Right renal pelvis (tissue), 4 donors: ENCODE data around the gene MARS1. TPM values are rescaled to one million over a fixed set of nuclear protein-coding genes. Genes with fewer than 3 reads are reported as not detected.
A peak's percentile ranks its signal among the peaks of the same experiment; 100 is the strongest.
"Not testable (repeated sequence)": the region's sequence is repeated elsewhere in the genome, so short reads cannot be mapped to it uniquely, and the experiment has no call there.

Experiments used
- DNase-seq, 4 donors: peaks; one replicate each; pipeline ENCODE4 v3.0.0-alpha.2; 2013; ENCODE audit warnings: low read depth in 4 of 4, low spot score in 3 of 4, missing footprints in 1 of 4
- polyA plus RNA-seq, 4 donors: library from polyadenylated mRNA; unstranded; fragments of 120-200 nt; gene quantifications; one replicate each; pipeline ENCODE4 v1.2.1, GENCODE V29; 2013; ENCODE audit not compliant: insufficient read length in 4 of 4

The MARS1 gene
- polyA plus RNA-seq, 4 donors: 107 to 120 (median 111) TPM

DNA sequence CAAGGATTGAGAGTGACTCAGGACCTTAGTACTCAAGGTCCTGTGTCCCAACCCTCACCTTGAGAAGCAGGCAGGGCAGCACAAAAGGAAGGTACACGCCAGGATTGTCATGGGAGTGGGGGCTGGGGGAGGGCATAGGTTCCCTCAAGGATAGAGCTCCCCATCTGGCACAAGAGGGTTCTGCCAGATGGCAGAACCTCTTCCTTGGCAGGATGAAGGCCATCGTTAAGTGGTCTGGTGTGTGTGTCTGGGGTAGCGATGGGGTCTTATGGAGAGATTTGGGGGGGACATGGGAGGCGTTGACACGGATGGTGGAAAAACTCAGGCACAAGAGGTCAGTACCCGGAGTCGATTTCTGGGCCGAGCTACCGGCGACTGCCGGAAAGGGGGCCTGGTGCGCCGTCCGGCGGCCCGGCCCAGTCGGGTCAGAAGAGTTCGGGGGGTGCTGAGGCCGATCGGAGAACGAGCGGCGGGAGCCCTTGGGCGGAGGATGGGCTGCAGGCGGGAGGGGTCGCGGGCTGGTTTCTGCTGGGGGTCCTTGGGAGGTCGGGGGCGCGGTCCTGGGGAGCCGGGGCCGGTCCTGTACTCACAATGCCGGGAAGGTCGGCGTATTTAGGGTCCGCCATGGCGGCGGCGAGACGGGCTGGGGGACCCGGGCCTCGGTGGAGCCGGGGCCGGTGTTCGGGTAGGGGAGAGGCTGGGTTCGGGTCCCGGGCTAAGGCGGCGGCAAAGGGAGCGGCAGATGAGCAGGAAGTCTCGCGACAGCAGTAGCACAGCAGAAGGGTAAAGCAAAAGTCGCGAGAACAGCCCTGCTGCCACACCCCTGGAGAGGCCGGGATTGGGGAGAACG, 58.8 kb downstream of the MARS1 start, which contains the start of gene DCTN2:
TSS of gene DCTN2 (minus strand) at position 755 of the 850 bp plus-strand sequence. CDS start at position 626, 129 bp downstream.
- DNase-seq: peak; percentile 89 to 94 (median 93)

DNA sequence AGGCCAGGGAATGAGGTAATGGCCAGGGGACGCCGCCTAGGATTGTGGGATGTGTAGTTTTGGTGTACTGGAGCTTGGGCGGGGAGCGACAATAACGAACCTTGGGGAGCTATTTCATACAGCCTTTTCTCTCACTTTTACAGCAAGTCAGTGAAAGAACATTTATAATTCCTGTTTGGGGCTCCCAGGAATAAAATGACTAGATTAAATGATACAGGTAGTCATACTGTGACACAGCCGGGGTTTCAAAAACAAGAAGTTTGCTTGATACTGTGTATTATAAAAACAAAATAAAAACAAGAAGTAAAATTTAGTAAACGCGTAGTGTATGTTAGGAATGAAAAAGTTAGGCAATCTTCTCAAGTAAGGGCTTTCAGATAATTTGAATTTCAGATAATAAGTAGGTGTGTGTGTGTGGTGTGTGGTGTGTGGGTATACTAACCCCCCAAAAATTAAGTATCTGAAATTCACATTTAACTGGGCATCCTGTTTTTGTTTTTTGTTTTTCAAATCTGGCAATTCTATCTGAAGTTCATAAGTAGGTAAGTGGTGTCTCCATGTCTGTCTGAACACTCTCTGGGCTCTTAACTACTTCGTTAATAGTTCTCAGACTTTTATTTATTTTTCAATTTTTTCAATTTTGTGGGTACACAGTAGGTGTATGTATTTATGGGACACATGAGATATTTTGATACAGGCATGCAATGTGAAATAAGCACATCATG, 59.6 kb downstream of the MARS1 start:
- no peak for DNase-seq

DNA sequence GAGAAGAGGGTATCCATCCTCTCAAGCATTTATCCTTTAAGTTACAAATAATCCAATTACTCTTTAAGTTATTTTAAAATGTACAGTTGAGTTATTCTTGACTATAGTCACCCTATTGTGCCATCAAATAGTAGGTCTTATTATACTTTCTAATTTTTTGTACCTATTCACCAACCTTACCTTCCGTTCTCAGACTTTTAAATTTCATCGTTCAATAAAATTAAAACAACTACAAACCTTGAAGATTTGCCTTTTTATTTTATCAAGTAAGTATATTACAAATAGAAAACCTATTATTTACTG, 60.1 kb downstream of the MARS1 start:
- no peak for DNase-seq

DNA sequence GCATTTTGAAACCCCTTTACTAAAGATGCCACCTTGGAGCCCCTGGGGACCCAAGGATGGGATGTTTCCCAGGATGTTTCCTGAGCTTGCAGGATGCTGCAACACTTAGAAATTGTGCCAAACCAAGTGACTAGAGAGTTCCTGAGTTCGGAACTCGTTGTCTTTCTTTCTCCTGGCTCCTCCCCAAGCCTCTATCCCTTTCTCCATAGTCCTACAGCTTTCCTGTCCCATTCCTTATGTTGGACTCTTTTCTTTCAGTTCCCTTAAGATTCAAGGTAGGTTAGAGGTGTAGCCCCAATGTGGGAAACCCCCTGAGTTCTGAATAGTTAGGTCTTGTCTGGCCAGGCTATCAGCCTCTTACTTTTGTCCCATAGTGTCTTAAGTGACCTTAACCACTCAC, 60.6 kb downstream of the MARS1 start:
- no peak for DNase-seq

DNA sequence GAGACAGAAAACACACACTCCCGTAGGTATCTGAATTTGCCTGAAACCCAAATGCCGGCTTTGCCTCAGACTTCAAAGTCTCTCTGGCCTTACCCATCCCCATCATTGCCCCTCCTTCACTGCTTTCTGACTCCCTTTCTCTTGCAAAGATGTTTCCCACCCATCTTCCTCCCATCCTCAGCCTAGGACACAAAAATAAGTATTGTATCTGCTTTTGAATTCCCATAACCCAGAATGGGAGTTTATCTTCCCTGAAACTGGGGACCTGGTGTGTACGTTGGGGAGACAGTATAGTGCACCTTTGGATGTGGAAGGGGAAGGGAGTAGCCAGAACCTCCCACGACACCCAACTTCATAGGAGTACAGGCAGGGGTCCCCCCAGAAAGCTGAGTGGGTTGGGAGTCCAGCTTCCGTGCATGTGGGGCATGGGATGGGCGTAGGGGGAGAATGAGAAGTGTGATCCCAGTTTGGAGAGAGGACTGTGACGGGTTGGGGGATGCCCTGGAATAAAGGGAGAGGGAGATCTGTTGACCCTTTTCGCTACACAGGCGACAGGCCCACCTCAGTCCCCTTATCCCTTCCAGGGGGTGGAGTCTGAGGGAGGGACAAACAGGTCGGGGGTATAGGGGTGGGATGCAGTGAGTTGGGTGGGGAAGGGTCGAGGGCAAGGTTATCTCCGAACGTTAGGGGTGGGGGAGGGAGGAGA, 61.5 kb downstream of the MARS1 start:
- no peak for DNase-seq

DNA sequence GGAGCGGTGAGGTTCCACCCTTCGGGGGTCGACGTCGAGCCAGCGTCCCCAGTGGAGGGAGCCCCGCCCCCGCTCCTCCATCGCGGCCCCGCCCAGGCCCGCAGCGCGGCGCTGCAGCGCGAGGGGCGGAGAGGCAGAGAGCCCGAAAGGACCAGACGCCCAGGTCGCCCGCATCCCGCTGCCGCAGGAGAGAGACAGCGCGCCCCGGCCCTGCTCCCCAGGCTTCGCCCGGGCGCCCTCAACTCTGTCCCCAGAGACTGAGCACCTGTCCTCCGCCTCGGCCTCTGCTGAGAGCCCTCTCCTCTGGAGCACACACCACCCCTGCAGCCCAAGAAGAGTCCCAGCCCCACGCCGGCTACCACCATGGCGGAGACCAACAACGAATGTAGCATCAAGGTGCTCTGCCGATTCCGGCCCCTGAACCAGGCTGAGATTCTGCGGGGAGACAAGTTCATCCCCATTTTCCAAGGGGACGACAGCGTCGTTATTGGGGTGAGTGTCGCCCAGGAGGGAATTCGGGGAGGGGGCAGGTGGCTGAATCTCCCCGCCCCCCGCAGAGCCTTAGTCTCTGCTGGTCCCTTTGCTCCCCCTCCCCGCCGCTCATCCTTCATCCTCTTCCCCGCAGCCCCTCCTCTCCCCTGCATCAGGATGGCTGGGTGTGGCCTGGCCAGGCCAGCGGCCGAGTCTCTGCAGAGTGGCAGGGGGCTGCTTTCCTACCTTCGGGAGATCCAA, 62.2 kb downstream of the MARS1 start, which contains the start of gene KIF5A:
TSS of gene KIF5A (plus strand) at position 136 of the 732 bp plus-strand sequence. CDS start at position 364, 228 bp downstream.
- DNase-seq: no peak

DNA sequence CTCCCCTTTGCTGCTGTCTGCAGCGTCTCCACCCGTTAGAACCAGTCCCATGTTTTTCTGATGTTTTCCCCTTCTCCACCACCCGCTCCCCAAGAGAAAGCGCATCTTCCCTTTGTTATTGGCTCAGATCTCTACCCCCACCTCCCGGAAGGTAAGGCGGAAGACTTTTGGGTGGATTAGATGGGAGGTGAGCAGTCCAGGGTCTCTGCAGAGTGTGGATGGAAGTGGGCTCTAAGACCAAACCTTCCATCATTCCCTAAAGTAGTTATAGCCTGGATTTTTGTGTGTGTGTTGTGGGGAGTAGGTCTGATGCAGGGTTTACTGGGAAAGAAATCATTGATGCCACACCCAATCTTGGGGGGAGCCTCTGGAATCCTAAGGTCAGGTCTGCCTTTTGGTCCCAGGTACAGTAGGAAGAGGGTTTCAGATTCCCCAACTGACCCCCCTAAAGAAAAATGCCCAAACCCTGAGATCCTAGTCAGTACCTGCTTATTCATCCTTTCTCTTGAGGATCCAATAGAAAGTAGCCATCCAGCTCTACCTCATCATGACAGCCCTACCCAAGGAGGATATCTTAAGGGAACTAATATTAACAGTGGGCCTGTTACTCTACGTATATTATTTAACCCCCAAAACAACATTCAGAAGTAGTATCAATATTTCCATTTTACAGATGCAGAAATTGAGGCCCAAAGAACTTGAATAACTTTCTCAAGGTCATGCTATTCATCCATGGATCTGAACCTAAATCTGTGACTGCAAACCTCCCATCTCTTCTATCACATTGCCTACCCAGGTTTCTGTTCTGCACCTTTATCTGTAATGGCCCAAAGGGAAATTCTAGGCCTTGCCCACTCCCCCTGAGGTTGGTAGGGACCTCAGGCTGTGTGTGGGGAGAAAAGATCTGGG, 63.0 kb downstream of the MARS1 start:
- DNase-seq: no peak

DNA sequence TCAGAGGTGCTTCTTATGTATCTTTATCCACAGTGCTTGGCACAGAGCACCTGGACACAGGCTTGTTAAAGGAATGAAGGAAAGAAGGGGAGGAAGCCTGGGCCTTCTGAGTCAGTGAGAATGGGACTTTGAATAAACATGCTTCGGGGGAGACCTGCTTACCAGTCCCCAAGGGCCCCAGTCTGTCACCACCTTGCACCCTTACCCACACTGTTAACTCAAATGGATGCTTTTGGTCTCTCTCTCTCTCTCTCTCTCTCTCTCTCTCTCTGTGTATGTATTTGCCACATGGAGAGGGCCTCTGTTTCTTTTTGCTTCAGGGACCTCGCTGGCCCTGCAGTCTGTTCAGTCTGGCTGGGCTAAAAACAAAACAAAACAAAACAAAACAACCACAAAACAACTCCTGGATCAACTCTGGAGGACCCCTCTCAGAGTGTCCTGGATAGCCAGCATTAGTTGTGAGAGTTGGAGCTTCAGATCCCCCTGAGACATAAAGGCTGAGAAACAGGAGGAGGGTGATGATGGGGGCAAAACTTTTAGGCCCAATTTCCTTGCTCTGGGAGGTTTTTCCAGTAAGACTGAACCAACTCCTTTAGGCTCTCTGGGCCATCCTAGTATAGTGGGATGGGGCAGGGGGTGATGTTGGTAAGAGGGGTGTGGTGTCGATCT, 63.9 kb downstream of the MARS1 start:
- no peak for DNase-seq

DNA sequence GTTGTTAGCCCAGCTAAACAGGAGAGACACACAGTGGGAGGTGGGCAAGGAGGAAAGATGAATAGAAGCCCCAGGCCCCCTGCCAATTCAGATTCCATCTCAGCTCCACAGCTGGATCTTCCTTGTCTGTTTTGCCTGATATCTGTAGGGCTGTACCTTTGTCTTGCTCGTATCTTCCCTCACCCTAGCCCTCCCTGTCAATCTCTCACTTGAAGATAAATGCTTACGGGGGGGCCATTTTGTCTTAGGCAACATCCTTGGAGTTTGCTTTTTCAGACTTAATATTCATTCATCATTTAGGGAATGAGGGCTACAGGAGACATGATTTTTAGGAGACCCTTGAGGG, 64.4 kb downstream of the MARS1 start:
- no peak for DNase-seq

DNA sequence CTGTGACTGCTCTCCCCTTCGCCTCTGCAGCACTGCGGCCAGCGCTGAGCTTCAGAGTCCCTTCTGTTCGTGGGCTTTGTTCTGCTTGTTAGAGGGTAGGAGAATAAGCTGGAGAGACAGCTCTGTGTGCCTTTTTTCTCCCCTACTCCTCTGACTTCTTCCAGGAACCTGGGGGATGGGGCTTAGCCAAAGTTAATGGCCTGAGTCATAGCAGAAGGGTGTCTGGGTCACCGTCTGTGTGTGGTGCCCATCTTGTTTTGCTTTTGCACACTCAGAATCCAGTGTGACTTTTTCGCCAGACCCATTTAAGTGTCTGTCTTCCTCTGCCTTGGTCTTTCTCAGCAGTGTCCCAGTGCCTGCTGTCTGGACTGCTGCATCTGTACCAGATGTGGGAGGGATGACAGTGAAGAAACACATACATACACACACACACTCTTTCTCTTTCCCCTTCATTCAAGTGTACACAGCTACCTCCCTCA, 65.0 kb downstream of the MARS1 start:
- no peak for DNase-seq

DNA sequence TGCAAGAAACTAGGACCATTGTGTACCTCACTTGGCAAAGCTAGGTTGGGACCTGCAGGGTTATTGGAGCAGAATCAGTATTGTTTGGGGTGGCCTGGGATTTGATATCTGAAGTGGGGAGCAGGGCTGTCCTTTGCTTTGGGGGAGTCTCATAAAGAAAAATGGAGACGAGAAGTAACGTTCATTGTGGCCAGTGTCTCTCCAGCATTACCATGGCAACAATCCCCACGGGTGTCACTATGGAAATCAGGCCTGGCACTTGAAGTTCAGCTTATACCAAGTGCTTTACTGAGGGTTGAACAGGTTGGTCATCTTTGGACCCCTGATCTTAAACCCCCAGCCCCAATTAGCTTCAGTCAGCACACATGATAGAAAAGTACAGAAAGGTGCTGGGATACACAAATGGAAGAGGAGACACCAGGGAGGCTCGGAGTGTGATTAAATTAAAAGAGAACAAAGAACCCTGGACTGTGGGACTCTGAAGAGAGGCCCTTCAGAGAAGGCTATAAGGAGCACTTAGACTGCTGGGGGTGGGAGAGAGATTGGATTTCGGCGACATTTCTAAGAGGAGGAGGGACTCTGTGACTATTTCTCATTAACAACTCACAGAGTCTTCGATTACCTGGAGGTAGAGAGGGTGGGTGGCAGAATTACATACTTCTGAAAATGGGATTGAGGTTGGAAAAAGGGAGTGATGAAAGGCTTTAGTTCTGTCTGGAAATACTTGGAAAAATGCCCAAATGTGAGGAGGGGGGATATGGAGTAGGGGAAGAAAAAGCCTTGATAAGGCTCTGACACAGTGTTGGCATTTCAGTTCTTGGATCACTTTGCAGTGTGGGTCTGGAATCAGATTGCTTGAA, 65.7 kb downstream of the MARS1 start:
- no peak for DNase-seq

DNA sequence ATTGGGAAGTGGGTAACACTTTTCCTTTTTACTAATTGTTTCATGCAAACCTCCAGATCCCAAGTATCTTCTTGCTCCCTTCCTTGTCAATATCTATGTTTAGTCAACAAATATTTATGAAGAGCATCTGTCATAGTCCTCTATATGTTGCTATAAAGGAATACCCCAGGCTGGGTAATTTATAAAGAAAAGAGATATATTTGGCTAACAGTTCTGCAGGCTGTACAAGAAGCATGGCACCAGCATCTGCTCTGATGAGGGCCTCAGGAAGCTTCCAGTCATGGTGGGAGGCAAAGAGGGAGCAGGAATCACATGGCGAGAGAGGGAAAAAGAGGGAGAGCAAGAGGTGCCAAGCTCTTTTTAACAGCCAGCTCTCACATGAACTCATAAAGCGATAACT, 66.6 kb downstream of the MARS1 start:
- DNase-seq: no peak

DNA sequence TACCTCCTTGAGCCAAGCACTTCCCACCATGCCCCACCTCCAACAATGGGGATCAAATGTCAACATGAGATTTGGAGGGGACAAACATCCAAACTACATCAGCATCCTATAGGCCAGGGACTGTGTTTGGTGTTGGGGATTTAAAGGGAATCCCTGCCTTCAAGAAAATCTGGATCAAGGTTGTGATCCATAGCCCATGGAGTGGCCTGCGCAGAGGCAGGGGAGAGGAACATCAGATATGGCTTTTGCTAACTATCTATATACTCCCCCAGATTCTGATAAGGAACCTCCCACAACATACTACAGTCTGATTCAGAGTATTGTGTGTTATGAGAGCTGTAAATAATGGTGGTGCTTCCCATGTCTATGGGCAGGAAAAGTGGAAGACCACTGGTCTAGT, 67.0 kb downstream of the MARS1 start:
- DNase-seq: no peak

DNA sequence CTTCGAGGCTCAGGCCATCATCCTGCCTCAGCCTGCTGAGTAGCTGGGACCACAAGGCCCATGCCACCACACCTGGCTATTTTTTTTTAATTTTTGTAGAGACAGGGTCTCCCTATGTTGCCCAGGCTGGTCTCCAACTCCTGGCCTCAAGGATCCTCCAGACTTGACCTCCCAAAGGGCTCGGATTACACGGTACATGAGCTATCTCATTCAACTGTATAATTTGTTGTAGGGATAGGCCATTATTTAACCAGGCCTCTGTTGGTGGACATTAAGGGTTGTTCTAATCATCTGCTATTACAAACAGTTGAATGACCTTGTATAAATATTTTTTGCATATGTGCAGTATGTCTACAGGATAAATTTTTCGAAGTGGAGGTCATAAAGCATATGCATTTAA, 71.0 kb downstream of the MARS1 start:
- no peak for DNase-seq

DNA sequence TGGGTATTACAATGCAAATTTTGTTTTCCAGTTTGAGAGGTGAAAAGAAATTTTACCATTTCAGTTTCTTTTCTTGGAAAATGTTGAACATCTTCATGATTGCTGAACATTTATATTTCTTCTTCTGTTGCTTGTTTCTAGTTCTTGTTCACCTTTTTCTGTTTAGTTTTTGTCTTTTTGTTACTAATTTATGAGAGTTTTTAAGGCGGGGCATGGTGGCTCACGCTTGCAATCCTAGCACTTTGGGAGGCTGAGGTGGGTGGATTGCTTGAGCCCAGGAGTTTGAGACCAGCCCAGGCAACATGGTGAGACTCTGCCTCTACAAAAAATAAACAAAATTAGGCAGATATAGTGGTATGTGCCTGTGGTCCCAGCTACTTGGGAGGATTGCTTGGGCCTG, 72.6 kb downstream of the MARS1 start:
- DNase-seq: no peak

DNA sequence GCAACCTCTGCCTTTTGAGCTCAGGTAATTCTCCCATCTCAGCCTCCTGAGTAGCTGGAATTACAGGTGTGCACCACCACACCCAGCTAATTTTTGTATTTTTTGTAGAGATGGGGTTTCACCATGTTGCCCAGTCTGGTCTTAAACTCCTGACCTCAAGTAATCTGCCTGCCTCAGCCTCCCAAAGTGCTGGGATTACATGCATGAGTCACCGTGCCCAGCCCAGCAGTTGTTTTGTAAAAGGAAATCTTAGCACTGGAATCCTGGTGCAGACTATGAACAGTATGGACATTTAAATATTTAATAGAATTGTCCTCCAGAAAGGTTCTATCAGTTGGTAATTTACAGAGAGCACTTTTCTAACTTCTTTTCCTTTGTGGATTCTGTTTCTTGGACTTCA, 73.2 kb downstream of the MARS1 start:
- not testable (repeated sequence) for DNase-seq

DNA sequence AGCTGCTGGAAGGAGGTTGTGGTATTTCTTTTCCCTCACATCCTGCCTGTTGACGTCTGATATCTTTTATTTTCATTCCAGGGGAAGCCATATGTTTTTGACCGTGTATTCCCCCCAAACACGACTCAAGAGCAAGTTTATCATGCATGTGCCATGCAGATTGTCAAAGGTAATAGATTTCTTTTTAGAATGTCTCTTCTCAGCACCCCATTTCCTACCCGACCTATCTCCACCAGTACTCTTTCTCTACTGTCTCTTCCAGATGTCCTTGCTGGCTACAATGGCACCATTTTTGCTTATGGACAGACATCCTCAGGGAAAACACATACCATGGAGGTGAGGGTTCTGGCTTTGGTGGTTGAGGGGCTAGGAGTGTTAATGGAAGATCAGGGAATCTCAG, 75.5 kb downstream of the MARS1 start:
- no peak for DNase-seq

DNA sequence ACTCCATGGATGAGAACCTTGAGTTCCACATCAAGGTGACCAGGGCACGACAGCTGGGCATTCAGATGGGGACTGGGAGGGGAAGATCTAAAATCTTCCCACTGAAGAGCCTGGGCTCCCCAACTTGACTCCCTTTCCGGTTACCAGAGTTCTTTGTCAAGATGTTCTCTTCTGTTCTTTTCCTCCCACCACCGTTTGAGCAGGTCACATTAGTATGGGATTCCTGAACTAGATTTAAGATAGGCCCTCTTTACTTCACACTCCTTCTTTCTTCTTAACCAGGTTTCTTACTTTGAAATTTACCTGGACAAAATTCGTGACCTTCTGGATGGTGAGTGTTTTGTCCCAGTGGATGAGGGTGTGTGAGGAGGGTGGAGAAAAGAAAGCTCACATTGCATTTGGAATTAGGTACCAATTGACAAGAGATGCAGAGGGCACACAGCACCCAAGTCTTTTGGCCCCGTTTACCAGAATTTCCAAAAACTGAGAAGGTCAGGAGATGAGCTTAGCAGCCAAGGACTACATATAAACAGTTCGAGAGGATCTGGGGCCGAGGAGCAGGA, 76.4 kb downstream of the MARS1 start:
- DNase-seq: no peak
